ENCODE results near the gene COCH. TPM values are rescaled to one million over a fixed set of nuclear protein-coding genes. Genes with fewer than 3 reads are reported as not detected.

COCH gene
- total and polyA plus RNA-seq, 2 donors from 2014 or later, result 1.6 to 1.8 TPM

GRCh38 chr14:30848449-30849240 lies 25.7 kb upstream of the COCH start:
- Histone ChIP-seq H3K4me3 (ENCODE audit: low read length in 3 of 3) (no peak overlapping the region), H3K36me3 (ENCODE audit: control insufficient read depth in 2 of 3, insufficient read depth in 3 of 3, low read length in 3 of 3) (no peaks in the 10 kb centered on the region), H3K9ac (ENCODE audit: low read length in 3 of 3) (no peak overlapping the region), H3K27ac (ENCODE audit: low read depth in 2 of 2, low read length in 2 of 2) (no peak overlapping the region), H3K27me3 (ENCODE audit: control insufficient read depth, insufficient read depth, low read length) (no peaks in the 10 kb centered on the region), H3K9me3 (ENCODE audit: control insufficient read depth in 2 of 3, insufficient read depth in 1 of 3, low read length in 3 of 3) (no peaks in the 10 kb centered on the region), H3K4me1 (ENCODE audit: control insufficient read depth in 2 of 3, insufficient read depth in 2 of 3, low read depth in 1 of 3, low read length in 3 of 3) (no peaks in the 10 kb centered on the region)
- FAIRE-seq (no peak), DNase-seq (no peak)
- intact Hi-C loops (cut with DNase I), result no loop called here
- no peak for TF ChIP-seq CTCF (IDR thresholded peaks at IDR 0.05; ENCODE audit: borderline replicate concordance, extremely low read depth, insufficient read depth)

GRCh38 chr14:30849354-30849753 lies 25.0 kb upstream of the COCH start:
- Histone ChIP-seq H3K4me1 (ENCODE audit: control insufficient read depth in 2 of 3, insufficient read depth in 2 of 3, low read depth in 1 of 3, low read length in 3 of 3) (no peaks in the 10 kb centered on the region), H3K9ac (ENCODE audit: low read length in 3 of 3) (no peak overlapping the region), H3K27ac (ENCODE audit: low read depth in 2 of 2, low read length in 2 of 2) (no peak overlapping the region), H3K4me3 (ENCODE audit: low read length in 3 of 3) (no peak overlapping the region), H3K27me3 (ENCODE audit: control insufficient read depth, insufficient read depth, low read length) (no peaks in the 10 kb centered on the region), H3K9me3 (ENCODE audit: control insufficient read depth in 2 of 3, insufficient read depth in 1 of 3, low read length in 3 of 3) (no peaks in the 10 kb centered on the region), H3K36me3 (ENCODE audit: control insufficient read depth in 2 of 3, insufficient read depth in 3 of 3, low read length in 3 of 3) (no peaks in the 10 kb centered on the region)
- no peak for FAIRE-seq
- TF ChIP-seq CTCF (IDR thresholded peaks at IDR 0.05; ENCODE audit: borderline replicate concordance, extremely low read depth, insufficient read depth), result no peak
- DNase-seq, result no peak
- intact Hi-C loops (cut with DNase I), result no loop called here

- DNase-seq (no peak), FAIRE-seq (no peak)
- Histone ChIP-seq H3K36me3 (ENCODE audit: control insufficient read depth in 2 of 3, insufficient read depth in 3 of 3, low read length in 3 of 3) (no peaks in the 10 kb centered on the region), H3K4me1 (ENCODE audit: control insufficient read depth in 2 of 3, insufficient read depth in 2 of 3, low read depth in 1 of 3, low read length in 3 of 3) (no peaks in the 10 kb centered on the region), H3K27ac (ENCODE audit: low read depth in 2 of 2, low read length in 2 of 2) (no peak overlapping the region), H3K27me3 (ENCODE audit: control insufficient read depth, insufficient read depth, low read length) (no peaks in the 10 kb centered on the region), H3K4me3 (ENCODE audit: low read length in 3 of 3) (no peak overlapping the region), H3K9ac (ENCODE audit: low read length in 3 of 3) (no peak overlapping the region), H3K9me3 (ENCODE audit: control insufficient read depth in 2 of 3, insufficient read depth in 1 of 3, low read length in 3 of 3) (no peaks in the 10 kb centered on the region)
- TF ChIP-seq CTCF (IDR thresholded peaks at IDR 0.05; ENCODE audit: borderline replicate concordance, extremely low read depth, insufficient read depth), result no peak
- intact Hi-C loops (cut with DNase I), result no loop called here
Measured at GRCh38 chr14:30849983-30850382, 24.4 kb upstream of the COCH start.
